WTC11 (cell line): ENCODE data around the gene IMP3. TPM values are rescaled to one million over a fixed set of nuclear protein-coding genes. Genes with fewer than 3 reads are reported as not detected.
"Not testable (repeated sequence)": the region's sequence is repeated elsewhere in the genome, so short reads cannot be mapped to it uniquely, and the experiment has no call there.

Experiments
- ATAC-seq: fragments of 200-7000 bp; cut with Tn5 transposase; 2 replicates; pipeline ENCODE4 v1.10.0; 2021; ENCODE audit warnings: mild to moderate bottlenecking, moderate library complexity
- CTCF ChIA-PET: fragments of 300-600 bp; sonication (Branson Sonifier 250); formaldehyde crosslinking; loops from one replicate; lab custom pipeline; 2021; ENCODE audit warnings: antibody characterized with exemption; lab: Charles Lee
- POLR2A ChIA-PET: fragments of 350-600 bp; sonication (Branson Sonifier 250); formaldehyde crosslinking; loops from one replicate; lab custom pipeline; 2021; ENCODE audit warnings: antibody characterized with exemption; lab: Charles Lee
- DNase-seq: peaks from one replicate; pipeline ENCODE4 v3.0.0; 2021; ENCODE audit warnings: low spot score
- H3K27ac Mint-ChIP-seq: 2 replicates; pipeline ENCODE4 v1.8.0; 2021; ENCODE audit warnings: mixed read lengths
- H3K27me3 Mint-ChIP-seq: 2 replicates; pipeline ENCODE4 v1.8.0; 2021; ENCODE audit warnings: low read depth, mild to moderate bottlenecking, moderate library complexity, mixed read lengths
- H3K36me3 Mint-ChIP-seq: 2 replicates; pipeline ENCODE4 v1.8.0; 2021; ENCODE audit warnings: mixed read lengths
- H3K4me1 Mint-ChIP-seq: 2 replicates; pipeline ENCODE4 v1.8.0; 2022; ENCODE audit warnings: mixed read lengths
- H3K4me3 Mint-ChIP-seq: 2 replicates; pipeline ENCODE4 v1.8.0; 2021; ENCODE audit warnings: mild to moderate bottlenecking, moderate library complexity, mixed read lengths
- H3K9me3 Mint-ChIP-seq: 2 replicates; pipeline ENCODE4 v1.8.0; 2021; ENCODE audit warnings: mixed read lengths
- AFF4 ChIP-seq: sonication (generic); formaldehyde crosslinking; IDR thresholded peaks from 2 replicates; pipeline ENCODE4 v1.8.1; 2023; ENCODE audit warnings: mild to moderate bottlenecking, missing genetic modification reagents, borderline replicate concordance
- CBFB ChIP-seq: sonication (generic); formaldehyde crosslinking; IDR thresholded peaks from 2 replicates; pipeline ENCODE4 v1.8.1; 2022; ENCODE audit warnings: mild to moderate bottlenecking, low read depth, missing genetic modification reagents
- CDX4 ChIP-seq: fragments of 250-450 bp; sonication (Bioruptor Pico); IDR thresholded peaks from 2 replicates; pipeline ENCODE4 v1.9.0; 2021; ENCODE audit warnings: moderate library complexity, mild to moderate bottlenecking, inconsistent platforms, borderline replicate concordance
- CTCF ChIP-seq: fragments of 200-600 bp; IDR thresholded peaks from 2 replicates; pipeline ENCODE4 v1.8.0; 2022; ENCODE audit warnings: antibody characterized with exemption
- ESRRA ChIP-seq: sonication (generic); formaldehyde crosslinking; IDR thresholded peaks from 2 replicates; pipeline ENCODE4 v1.8.1; 2022; ENCODE audit warnings: mild to moderate bottlenecking, missing genetic modification reagents, borderline replicate concordance
- KAT7 ChIP-seq: sonication (generic); formaldehyde crosslinking; IDR thresholded peaks from 2 replicates; pipeline ENCODE4 v1.8.1; 2023; ENCODE audit warnings: missing genetic modification reagents, mild to moderate bottlenecking, borderline replicate concordance
- NFATC4 ChIP-seq: fragments of 250-450 bp; sonication (Bioruptor Pico); IDR thresholded peaks from 2 replicates; pipeline ENCODE4 v1.9.0; 2021; ENCODE audit warnings: mild to moderate bottlenecking
- NR3C1 ChIP-seq: sonication (generic); formaldehyde crosslinking; conservative IDR thresholded peaks from 2 replicates; pipeline ENCODE4 v1.8.1; 2023; ENCODE audit warnings: low read depth, mild to moderate bottlenecking, missing genetic modification reagents
- SOX15 ChIP-seq: fragments of 250-450 bp; sonication (Bioruptor Pico); IDR thresholded peaks from 2 replicates; pipeline ENCODE4 v1.9.0; 2021; ENCODE audit warnings: mild to moderate bottlenecking
- SP1 ChIP-seq: sonication (generic); formaldehyde crosslinking; conservative IDR thresholded peaks from 2 replicates; pipeline ENCODE4 v1.8.1; 2022; ENCODE audit warnings: missing genetic modification reagents
- ZNF232 ChIP-seq: sonication (generic); formaldehyde crosslinking; IDR thresholded peaks from 2 replicates; pipeline ENCODE4 v1.8.0; 2022; ENCODE audit warnings: mild to moderate bottlenecking, missing genetic modification reagents
- ZNF263 ChIP-seq: sonication (generic); formaldehyde crosslinking; IDR thresholded peaks from 2 replicates; pipeline ENCODE4 v1.8.1; 2022; ENCODE audit warnings: low read depth, mild to moderate bottlenecking, moderate library complexity, missing genetic modification reagents
- ZNF317 ChIP-seq: sonication (generic); formaldehyde crosslinking; IDR thresholded peaks from 2 replicates; pipeline ENCODE4 v1.8.1; 2023; ENCODE audit warnings: low read depth, mild to moderate bottlenecking, moderate library complexity, missing genetic modification reagents, borderline replicate concordance
- ZNF423 ChIP-seq: fragments of 250-450 bp; sonication (Bioruptor Pico); IDR thresholded peaks from 2 replicates; pipeline ENCODE4 v2.1.2; 2022; ENCODE audit warnings: mild to moderate bottlenecking, moderate library complexity
- total RNA-seq: library from RNA; stranded (reverse); gene quantifications from 3 replicates; pipeline ENCODE4 v1.2.3, GENCODE V29; 2021
- TF ChIP-seq, protein P1 (sequence below): sonication (generic); formaldehyde crosslinking; IDR thresholded peaks from 2 replicates; pipeline ENCODE4 v1.8.0; 2023; ENCODE audit warnings: mild to moderate bottlenecking, missing genetic modification reagents

Gene IMP3
- total RNA-seq, 1 experiment from 2014 or later, result 107 TPM

GRCh38 chr15:75639709-75640482 lies at the start of gene IMP3 (continued):
- no peak for TF ChIP-seq CTCF
- peak; percentile 78; the same call in 1 of the 2 replicates for TF ChIP-seq ZNF232 (CRISPR knock-in tag)
- TF ChIP-seq AFF4 (CRISPR knock-in tag), result no peak
- peak; percentile 89; the same call in 1 of the 2 replicates for TF ChIP-seq KAT7 (CRISPR knock-in tag)
- peak; percentile 86; the same call in 1 of the 2 replicates for TF ChIP-seq ESRRA
- no peak for TF ChIP-seq SOX15 (CRISPR knock-in tag)
- no peak for TF ChIP-seq CBFB (CRISPR knock-in tag)
- TF ChIP-seq CDX4 (CRISPR knock-in tag), result no peak
- TF ChIP-seq NFATC4 (CRISPR knock-in tag), result no peak
- TF ChIP-seq SP1 (CRISPR knock-in tag), result no peak; the same call in none of the 2 replicates
- TF ChIP-seq ZNF263 (CRISPR knock-in tag), result peak; percentile 42; the same call in 1 of the 2 replicates
- TF ChIP-seq NR3C1, result no peak
- TF ChIP-seq ZNF423 (CRISPR knock-in tag), result no peak
- TF ChIP-seq, protein P1, sequence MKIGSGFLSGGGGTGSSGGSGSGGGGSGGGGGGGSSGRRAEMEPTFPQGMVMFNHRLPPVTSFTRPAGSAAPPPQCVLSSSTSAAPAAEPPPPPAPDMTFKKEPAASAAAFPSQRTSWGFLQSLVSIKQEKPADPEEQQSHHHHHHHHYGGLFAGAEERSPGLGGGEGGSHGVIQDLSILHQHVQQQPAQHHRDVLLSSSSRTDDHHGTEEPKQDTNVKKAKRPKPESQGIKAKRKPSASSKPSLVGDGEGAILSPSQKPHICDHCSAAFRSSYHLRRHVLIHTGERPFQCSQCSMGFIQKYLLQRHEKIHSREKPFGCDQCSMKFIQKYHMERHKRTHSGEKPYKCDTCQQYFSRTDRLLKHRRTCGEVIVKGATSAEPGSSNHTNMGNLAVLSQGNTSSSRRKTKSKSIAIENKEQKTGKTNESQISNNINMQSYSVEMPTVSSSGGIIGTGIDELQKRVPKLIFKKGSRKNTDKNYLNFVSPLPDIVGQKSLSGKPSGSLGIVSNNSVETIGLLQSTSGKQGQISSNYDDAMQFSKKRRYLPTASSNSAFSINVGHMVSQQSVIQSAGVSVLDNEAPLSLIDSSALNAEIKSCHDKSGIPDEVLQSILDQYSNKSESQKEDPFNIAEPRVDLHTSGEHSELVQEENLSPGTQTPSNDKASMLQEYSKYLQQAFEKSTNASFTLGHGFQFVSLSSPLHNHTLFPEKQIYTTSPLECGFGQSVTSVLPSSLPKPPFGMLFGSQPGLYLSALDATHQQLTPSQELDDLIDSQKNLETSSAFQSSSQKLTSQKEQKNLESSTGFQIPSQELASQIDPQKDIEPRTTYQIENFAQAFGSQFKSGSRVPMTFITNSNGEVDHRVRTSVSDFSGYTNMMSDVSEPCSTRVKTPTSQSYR (CRISPR knock-in tag), result no peak
- peak; percentile 61; the same call in 1 of the 2 replicates for TF ChIP-seq ZNF317 (CRISPR knock-in tag)

GRCh38 chr15:75689429-75689828 lies 49.4 kb upstream of the IMP3 start:
- POLR2A ChIA-PET, DNase-seq, H3K36me3 Mint-ChIP-seq, H3K9me3 Mint-ChIP-seq, H3K4me3 Mint-ChIP-seq, ATAC-seq, H3K27ac Mint-ChIP-seq, H3K27me3 Mint-ChIP-seq, CTCF ChIA-PET: not testable (repeated sequence)
- H3K4me1 Mint-ChIP-seq, result peaks cover 14% of the 10 kb centered on the region
